Measurements from ENCODE around the gene CTTNBP2NL. TPM values are rescaled to one million over a fixed set of nuclear protein-coding genes. Genes with fewer than 3 reads are reported as not detected.
A peak's percentile ranks its signal among the peaks of the same experiment; 100 is the strongest.

CTTNBP2NL gene
- total RNA-seq, 6 donors from 2014 or later: 33.1 to 95.3 (median 53.7) TPM

GRCh38 chr1:112358061-112358770 is 37.8 kb upstream of the CTTNBP2NL start:
- Histone ChIP-seq H3K27me3 (no peaks in the 10 kb centered on the region), H3K27ac (peak overlapping the region in 2 of 4 donors; percentile 83 to 89), H3K9me3 (no peaks in the 10 kb centered on the region), H3K4me1 (peaks cover 21 to 34% (median 25%) of the 10 kb centered on the region in 4 donors), H3K4me3 (no peak overlapping the region), H3K36me3 (no peaks in the 10 kb centered on the region)
- WGBS, 2 donors: 75 to 79% methylated on average over 8 of the region's 8 CpGs
- no peak for TF ChIP-seq POLR2A (IDR thresholded peaks at IDR 0.05)
- TF ChIP-seq EP300 (IDR thresholded peaks at IDR 0.05): no peak
- no peak for TF ChIP-seq POLR2AphosphoS5 (IDR thresholded peaks at IDR 0.05)
- TF ChIP-seq, protein P1, sequence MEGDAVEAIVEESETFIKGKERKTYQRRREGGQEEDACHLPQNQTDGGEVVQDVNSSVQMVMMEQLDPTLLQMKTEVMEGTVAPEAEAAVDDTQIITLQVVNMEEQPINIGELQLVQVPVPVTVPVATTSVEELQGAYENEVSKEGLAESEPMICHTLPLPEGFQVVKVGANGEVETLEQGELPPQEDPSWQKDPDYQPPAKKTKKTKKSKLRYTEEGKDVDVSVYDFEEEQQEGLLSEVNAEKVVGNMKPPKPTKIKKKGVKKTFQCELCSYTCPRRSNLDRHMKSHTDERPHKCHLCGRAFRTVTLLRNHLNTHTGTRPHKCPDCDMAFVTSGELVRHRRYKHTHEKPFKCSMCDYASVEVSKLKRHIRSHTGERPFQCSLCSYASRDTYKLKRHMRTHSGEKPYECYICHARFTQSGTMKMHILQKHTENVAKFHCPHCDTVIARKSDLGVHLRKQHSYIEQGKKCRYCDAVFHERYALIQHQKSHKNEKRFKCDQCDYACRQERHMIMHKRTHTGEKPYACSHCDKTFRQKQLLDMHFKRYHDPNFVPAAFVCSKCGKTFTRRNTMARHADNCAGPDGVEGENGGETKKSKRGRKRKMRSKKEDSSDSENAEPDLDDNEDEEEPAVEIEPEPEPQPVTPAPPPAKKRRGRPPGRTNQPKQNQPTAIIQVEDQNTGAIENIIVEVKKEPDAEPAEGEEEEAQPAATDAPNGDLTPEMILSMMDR (IDR thresholded peaks at IDR 0.05): no peak
- no peak for DNase-seq
- ATAC-seq (ENCODE audit: low FRiP score in 2 of 2): no peak

- H3K4me3 ChIP-seq: peak overlapping the region in 2 of 4 donors; percentile 21 to 30
- WGBS, 2 donors: 35 to 56% methylated on average over 4 to 7 of the region's 7 CpGs
- no peaks in the 10 kb centered on the region for H3K9me3 ChIP-seq
- peak in 1 of 2 donors; percentile 75 for DNase-seq
- TF ChIP-seq EP300 (IDR thresholded peaks at IDR 0.05) (no peak), POLR2AphosphoS5 (IDR thresholded peaks at IDR 0.05) (peak in 1 of 2 donors; percentile 33), POLR2A (IDR thresholded peaks at IDR 0.05) (no peak)
- TF ChIP-seq, protein P1 (IDR thresholded peaks at IDR 0.05): peak; percentile 56 to 84 (median 78)
- ATAC-seq (ENCODE audit: low FRiP score in 2 of 2): peak; percentile 82 to 91
- H3K4me1 ChIP-seq: peaks cover 21 to 34% (median 25%) of the 10 kb centered on the region in 4 donors
- peak overlapping the region; percentile 83 to 94 (median 86) for H3K27ac ChIP-seq
- H3K36me3 ChIP-seq: no peaks in the 10 kb centered on the region
- no peaks in the 10 kb centered on the region for H3K27me3 ChIP-seq
Measured at GRCh38 chr1:112358798-112359408, 37.1 kb upstream of the CTTNBP2NL start.

- H3K4me3 ChIP-seq: peak overlapping the region in 3 of 4 donors; percentile 9 to 30 (median 21)
- TF ChIP-seq EP300 (IDR thresholded peaks at IDR 0.05) (peak; percentile 67 to 86 (median 76)), POLR2A (IDR thresholded peaks at IDR 0.05) (peak in 1 of 4 donors; percentile 49), POLR2AphosphoS5 (IDR thresholded peaks at IDR 0.05) (peak; percentile 76 to 85)
- TF ChIP-seq, protein P1 (IDR thresholded peaks at IDR 0.05): peak in 1 of 6 experiments; percentile 39
- WGBS, 2 donors: 32 to 38% methylated on average over 11 of the region's 11 CpGs
Measured at GRCh38 chr1:112359961-112360767, 35.9 kb upstream of the CTTNBP2NL start.

DNA sequence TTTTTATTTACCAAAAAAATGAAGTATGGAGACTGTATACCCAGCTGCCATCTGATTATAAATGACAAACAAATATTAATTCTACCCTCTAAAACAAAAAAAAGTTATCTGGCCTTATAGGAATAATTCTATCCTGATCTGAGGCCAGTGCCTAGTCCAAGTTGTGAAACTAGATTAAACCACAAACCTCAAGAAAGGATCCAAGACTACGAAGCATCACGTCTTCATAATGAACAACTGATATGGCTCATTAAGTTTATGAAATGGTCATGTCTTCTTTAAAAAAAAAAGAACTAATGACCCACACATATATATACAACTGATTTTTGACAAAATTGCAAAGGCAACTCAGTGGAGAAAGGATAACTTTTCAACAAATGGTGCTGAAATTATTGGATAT is 32.4 kb upstream of the CTTNBP2NL start:
- DNase-seq: no peak
- Histone ChIP-seq H3K27ac (no peak overlapping the region), H3K36me3 (no peaks in the 10 kb centered on the region), H3K9me3 (no peaks in the 10 kb centered on the region), H3K27me3 (no peaks in the 10 kb centered on the region), H3K4me3 (no peak overlapping the region), H3K4me1 (peaks cover 21 to 28% (median 23%) of the 10 kb centered on the region in 4 donors)
- WGBS, 2 donors: 77 to 82% methylated on average over 2 of the region's 2 CpGs
- TF ChIP-seq POLR2A (IDR thresholded peaks at IDR 0.05) (no peak), EP300 (IDR thresholded peaks at IDR 0.05) (no peak), POLR2AphosphoS5 (IDR thresholded peaks at IDR 0.05) (no peak)
- TF ChIP-seq, protein P1 (IDR thresholded peaks at IDR 0.05): no peak
- no peak for ATAC-seq (ENCODE audit: low FRiP score in 2 of 2)

More at GRCh38 chr1:112359961-112360767, 35.9 kb upstream of the CTTNBP2NL start:
- Histone ChIP-seq H3K9me3 (no peaks in the 10 kb centered on the region), H3K27ac (peak overlapping the region; percentile 83 to 94 (median 86)), H3K4me1 (peaks cover 21 to 34% (median 25%) of the 10 kb centered on the region in 4 donors), H3K36me3 (no peaks in the 10 kb centered on the region), H3K27me3 (no peaks in the 10 kb centered on the region)
- ATAC-seq (ENCODE audit: low FRiP score in 2 of 2): peak; percentile 79 to 85
- peak in 1 of 2 donors; percentile 70 for DNase-seq

Measured in upper lobe of left lung (tissue), 6 donors.